Neuronal stem cell (in vitro differentiated cells): ENCODE data around the gene TRAF3IP3.

ENCODE experiments used
- DNase-seq: peaks from one replicate; pipeline ENCODE4 v3.0.0-alpha.2; 2013; ENCODE audit warnings: low spot score
- H2AFZ ChIP-seq: one replicate; pipeline ENCODE4 v1.6.1; 2013; ENCODE audit warnings: mild to moderate bottlenecking, low read length, inconsistent platforms
- H2AK5ac ChIP-seq: 2 replicates; pipeline ENCODE4 v1.6.1; 2013; ENCODE audit warnings: low read depth, mild to moderate bottlenecking, inconsistent platforms, low read length, moderate library complexity, mixed read lengths
- H2BK120ac ChIP-seq: 2 replicates; pipeline ENCODE4 v1.6.1; 2013; ENCODE audit warnings: low read depth, mild to moderate bottlenecking, inconsistent platforms, low read length, moderate library complexity, mixed read lengths
- H2BK12ac ChIP-seq: one replicate; pipeline ENCODE4 v1.6.1; 2013; ENCODE audit warnings: low read length, inconsistent platforms
- H2BK15ac ChIP-seq: 2 replicates; pipeline ENCODE4 v1.6.1; 2013; ENCODE audit warnings: mild to moderate bottlenecking, low read length, inconsistent platforms, mixed read lengths
- H2BK5ac ChIP-seq: one replicate; pipeline ENCODE4 v1.6.1; 2013; ENCODE audit warnings: inconsistent platforms, mild to moderate bottlenecking, low read length, moderate library complexity
- H3K14ac ChIP-seq: one replicate; pipeline ENCODE4 v1.6.1; 2013; ENCODE audit warnings: low read length, inconsistent platforms
- H3K18ac ChIP-seq: 2 replicates; pipeline ENCODE4 v1.6.1; 2013; ENCODE audit warnings: low read length, inconsistent platforms
- H3K23ac ChIP-seq: 2 replicates; pipeline ENCODE4 v1.6.1; 2013; ENCODE audit warnings: low read depth, mild to moderate bottlenecking, mixed read lengths, low read length, inconsistent platforms; ENCODE audit not compliant: poor library complexity
- H3K27ac ChIP-seq: replicated peaks from 3 replicates; pipeline ENCODE4 v1.5.1; 2013; ENCODE audit warnings: low read length, inconsistent platforms
- H3K27me3 ChIP-seq, 3 experiments: 2 replicates each; pipeline ENCODE4 v1.6.1; 2013; ENCODE audit warnings: low read length in 3 of 3, mild to moderate bottlenecking in 2 of 3, inconsistent platforms in 1 of 3, low read depth in 1 of 3, mixed read lengths in 1 of 3, moderate library complexity in 1 of 3; ENCODE audit not compliant: control insufficient read depth in 3 of 3, insufficient read depth in 3 of 3
- H3K36me3 ChIP-seq, 2 donors: replicated peaks in 1 of 2; 2 replicates each; pipeline ENCODE4 v1.6.1; 2013; ENCODE audit warnings: low read length in 2 of 2; ENCODE audit not compliant: control insufficient read depth in 2 of 2, insufficient read depth in 2 of 2
- H3K4ac ChIP-seq: 2 replicates; pipeline ENCODE4 v1.6.1; 2013; ENCODE audit warnings: inconsistent platforms, mild to moderate bottlenecking, low read length, moderate library complexity
- H3K4me1 ChIP-seq, 2 donors: 1 replicate in 1 of 2; 2 replicates in 1 of 2; pipeline ENCODE4 v1.6.1; 2013; ENCODE audit warnings: low read length in 2 of 2, low read depth in 1 of 2; ENCODE audit not compliant: control insufficient read depth in 2 of 2, insufficient read depth in 1 of 2
- H3K4me2 ChIP-seq: one replicate; pipeline ENCODE4 v1.6.1; 2013; ENCODE audit warnings: mild to moderate bottlenecking, low read length, inconsistent platforms; ENCODE audit not compliant: insufficient read depth, poor library complexity, severe bottlenecking
- H3K4me3 ChIP-seq, 2 donors: 2 replicates each; pipeline ENCODE4 v1.5.1; 2013; ENCODE audit warnings: low read length in 2 of 2, mild to moderate bottlenecking in 2 of 2, inconsistent platforms in 1 of 2, moderate library complexity in 1 of 2
- H3K79me1 ChIP-seq: one replicate; pipeline ENCODE4 v1.6.1; 2013; ENCODE audit warnings: low read depth, mild to moderate bottlenecking, inconsistent platforms, low read length, moderate library complexity
- H3K9ac ChIP-seq: one replicate; pipeline ENCODE4 v1.6.1; 2013; ENCODE audit warnings: mild to moderate bottlenecking, low read depth, low read length, inconsistent platforms; ENCODE audit not compliant: poor library complexity
- H3K9me3 ChIP-seq, 2 donors: replicated peaks in 1 of 2; 2 replicates each; pipeline versions ENCODE3 to v1.6.1; 2013; ENCODE audit warnings: low read length in 2 of 2, mild to moderate bottlenecking in 2 of 2, inconsistent platforms in 1 of 2, low read depth in 1 of 2, mixed read lengths in 1 of 2, moderate library complexity in 1 of 2; ENCODE audit not compliant: control insufficient read depth in 2 of 2, insufficient read depth in 1 of 2
- H4K8ac ChIP-seq: one replicate; pipeline ENCODE4 v1.6.1; 2013; ENCODE audit warnings: low read depth, mild to moderate bottlenecking, inconsistent platforms, low read length, moderate library complexity
- H4K91ac ChIP-seq: one replicate; pipeline ENCODE4 v1.6.1; 2013; ENCODE audit warnings: low read length, low read depth, mild to moderate bottlenecking, inconsistent platforms; ENCODE audit not compliant: poor library complexity
- WGBS, 2 donors: extraction: QIAGEN DNeasy Blood & Tissue Kit; methylation state at CpG; one replicate each; pipeline ENCODE4 v1.1.7; 2013; ENCODE audit warnings: missing lambda C conversion rate in 2 of 2, mixed read lengths in 1 of 2; ENCODE audit not compliant: insufficient read length in 2 of 2, insufficient replicate concordance in 1 of 2; ENCODE audit errors: extremely low coverage in 2 of 2; 5-methylcytosine and 5-hydroxymethylcytosine counted together

TRAF3IP3 gene

DNA sequence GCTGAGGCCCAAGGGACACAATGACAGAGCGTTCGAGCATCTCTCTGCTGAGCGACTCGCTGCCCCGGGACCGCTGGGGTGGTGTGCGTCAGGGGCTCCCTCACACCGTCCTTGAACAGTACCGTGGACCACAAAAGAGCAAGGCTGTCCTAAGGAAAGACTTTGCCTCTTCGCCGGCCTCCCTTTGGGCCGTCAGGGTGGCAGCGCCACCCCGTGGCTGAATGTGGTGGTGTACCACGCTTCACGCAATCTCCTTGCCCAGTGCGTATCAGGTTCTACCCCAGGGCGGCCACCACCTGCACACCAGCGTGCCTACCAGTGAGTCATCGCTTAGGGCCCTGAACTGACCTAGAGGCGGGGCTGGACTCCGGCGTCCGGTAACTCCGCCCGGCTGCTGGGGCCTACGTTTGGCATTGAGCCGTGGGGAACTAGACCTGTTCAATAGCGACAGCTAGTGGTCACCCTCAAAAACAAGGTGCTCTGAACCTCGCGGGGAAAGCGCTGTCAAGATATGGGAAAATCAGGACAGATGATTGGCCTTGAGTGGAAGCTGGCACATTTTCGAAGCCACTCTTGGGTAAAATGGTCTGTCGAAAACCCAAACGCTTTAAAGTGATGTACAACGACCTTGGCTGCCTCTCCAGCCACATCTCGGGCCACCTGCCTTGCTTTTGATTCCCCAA, 8.1 kb upstream of the TRAF3IP3 start:
- WGBS, 2 donors, result no CpG with 5 or more reads among the region's 37 CpGs
- Histone ChIP-seq H3K4me2 (peak overlapping the region; percentile 51), H2AK5ac (no peak overlapping the region), H4K91ac (no peak overlapping the region), H2BK5ac (no peak overlapping the region), H2BK15ac (no peak overlapping the region), H3K27ac (no peak overlapping the region), H2BK12ac (no peak overlapping the region), H3K27me3 (peaks cover 0 to 20% (median 0%) of the 10 kb centered on the region in 3 experiments), H3K4me3 (peak overlapping the region; percentile 19 to 68), H3K4ac (no peak overlapping the region), H3K9ac (peak overlapping the region; percentile 51), H3K36me3 (no peaks in the 10 kb centered on the region), H3K4me1 (peaks cover 2 to 6% of the 10 kb centered on the region in 2 donors), H3K9me3 (no peaks in the 10 kb centered on the region), H4K8ac (no peak overlapping the region), H3K23ac (no peak overlapping the region), H2AFZ (peak overlapping the region; percentile 97), H3K79me1 (no peaks in the 10 kb centered on the region), H3K14ac (no peak overlapping the region), H3K18ac (peak overlapping the region; percentile 78), H2BK120ac (no peak overlapping the region)
- peak; percentile 82 for DNase-seq

DNA sequence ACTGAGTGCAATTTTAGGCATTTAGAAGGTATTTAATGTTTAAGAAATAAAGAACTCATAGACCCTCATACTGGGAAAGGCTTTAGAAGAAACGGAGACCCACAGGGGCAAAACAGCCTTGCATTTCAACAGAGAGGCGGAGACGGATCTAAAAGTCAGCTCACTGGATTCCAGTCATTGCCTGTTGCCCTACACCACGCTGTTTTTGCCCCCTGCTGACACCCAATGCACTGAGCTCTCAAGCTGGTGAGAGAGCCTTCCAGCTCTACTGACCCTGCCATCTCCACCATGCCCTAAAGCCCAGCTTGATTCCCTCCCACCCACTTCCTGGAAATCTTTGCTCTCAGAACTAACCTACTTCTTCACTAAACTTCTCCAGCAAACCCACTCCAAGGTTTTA, 7.2 kb upstream of the TRAF3IP3 start:
- H3K27me3 ChIP-seq, result peaks cover 0 to 17% (median 0%) of the 10 kb centered on the region in 3 experiments
- no peak overlapping the region for H3K23ac ChIP-seq
- no peak overlapping the region for H3K27ac ChIP-seq
- no peak overlapping the region for H3K4me3 ChIP-seq
- H4K8ac ChIP-seq, result no peak overlapping the region
- no peaks in the 10 kb centered on the region for H3K36me3 ChIP-seq
- H3K9me3 ChIP-seq, result no peaks in the 10 kb centered on the region
- H3K14ac ChIP-seq, result no peak overlapping the region
- H3K18ac ChIP-seq, result no peak overlapping the region
- DNase-seq, result no peak
- no peak overlapping the region for H3K9ac ChIP-seq
- H3K4me1 ChIP-seq, result peaks cover 2 to 6% of the 10 kb centered on the region in 2 donors
- H2AFZ ChIP-seq, result no peak overlapping the region
- no peak overlapping the region for H2BK12ac ChIP-seq
- H2BK15ac ChIP-seq, result no peak overlapping the region
- no CpG with 5 or more reads among the region's 4 CpGs for WGBS, 2 donors
- no peak overlapping the region for H3K4ac ChIP-seq
- no peak overlapping the region for H2BK120ac ChIP-seq
- H3K4me2 ChIP-seq, result no peak overlapping the region
- no peak overlapping the region for H2AK5ac ChIP-seq
- no peaks in the 10 kb centered on the region for H3K79me1 ChIP-seq
- H2BK5ac ChIP-seq, result no peak overlapping the region
- H4K91ac ChIP-seq, result no peak overlapping the region

DNA sequence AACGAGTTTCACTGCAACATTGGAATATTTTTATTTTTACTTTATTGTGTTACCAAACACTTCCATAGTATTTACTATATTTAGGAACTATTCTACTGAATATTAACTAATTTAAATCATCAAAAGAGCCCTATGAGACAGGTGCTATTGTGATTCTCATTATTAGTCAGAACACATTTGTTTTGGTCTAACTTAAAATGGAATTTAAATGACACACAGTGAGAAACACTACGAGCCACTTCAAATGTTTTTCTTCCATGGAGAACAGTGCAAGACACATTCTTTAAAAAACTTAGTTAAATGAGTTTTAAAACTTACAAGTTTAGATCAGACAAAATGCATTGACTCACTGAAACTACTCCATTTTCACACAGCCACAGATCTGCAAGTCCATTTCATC, 6.6 kb upstream of the TRAF3IP3 start:
- H3K9ac ChIP-seq, result no peak overlapping the region
- H2BK15ac ChIP-seq, result no peak overlapping the region
- peaks cover 2 to 6% of the 10 kb centered on the region in 2 donors for H3K4me1 ChIP-seq
- no peak overlapping the region for H3K23ac ChIP-seq
- H2AK5ac ChIP-seq, result no peak overlapping the region
- no peaks in the 10 kb centered on the region for H3K79me1 ChIP-seq
- H3K4me2 ChIP-seq, result no peak overlapping the region
- no peak overlapping the region for H2AFZ ChIP-seq
- no peaks in the 10 kb centered on the region for H3K36me3 ChIP-seq
- no peak overlapping the region for H4K91ac ChIP-seq
- H3K18ac ChIP-seq, result no peak overlapping the region
- H3K9me3 ChIP-seq, result no peaks in the 10 kb centered on the region
- no peak overlapping the region for H3K14ac ChIP-seq
- no peak for DNase-seq
- no peak overlapping the region for H3K27ac ChIP-seq
- peaks cover 0 to 16% (median 0%) of the 10 kb centered on the region in 3 experiments for H3K27me3 ChIP-seq
- no peak overlapping the region for H2BK5ac ChIP-seq
- H2BK120ac ChIP-seq, result no peak overlapping the region
- H2BK12ac ChIP-seq, result no peak overlapping the region
- no peak overlapping the region for H4K8ac ChIP-seq
- no peak overlapping the region for H3K4ac ChIP-seq
- no peak overlapping the region for H3K4me3 ChIP-seq
- no CpG with 5 or more reads among the region's 2 CpGs for whole genome bisulfite sequencing, 2 donors

DNA sequence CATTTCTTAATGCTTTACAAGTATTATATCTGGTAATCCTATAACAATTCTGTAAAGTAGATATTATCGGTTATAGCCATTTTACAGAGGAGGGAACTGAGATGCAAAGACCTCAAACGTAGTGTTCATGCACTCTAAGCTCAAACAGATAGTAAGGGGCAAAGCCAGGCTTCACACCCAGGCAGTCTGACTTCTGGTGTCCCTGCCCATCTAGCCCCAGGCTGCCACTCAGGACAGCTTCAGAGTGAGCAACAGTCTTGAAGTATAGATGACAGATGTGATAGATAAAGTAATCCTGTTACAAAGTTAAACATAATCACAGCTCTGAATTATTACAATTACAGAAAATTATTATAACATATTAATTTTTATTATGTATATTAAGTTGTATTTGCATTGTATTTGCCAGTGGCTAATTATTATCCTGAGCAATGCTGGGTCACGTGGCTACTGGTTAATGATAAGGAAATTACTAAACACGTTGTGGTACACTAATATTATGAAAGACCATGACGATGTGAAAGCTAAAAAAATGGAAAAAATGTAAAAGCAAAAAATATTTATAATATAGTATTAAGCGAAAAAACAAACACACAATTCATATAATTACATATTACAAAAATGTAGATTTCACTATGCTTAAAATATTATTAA, 6.1 kb upstream of the TRAF3IP3 start:
- H3K14ac ChIP-seq, result no peak overlapping the region
- peaks cover 2 to 6% of the 10 kb centered on the region in 2 donors for H3K4me1 ChIP-seq
- no peak overlapping the region for H4K8ac ChIP-seq
- no peak overlapping the region for H4K91ac ChIP-seq
- H2AFZ ChIP-seq, result no peak overlapping the region
- no peak overlapping the region for H3K9ac ChIP-seq
- no peak overlapping the region for H2BK15ac ChIP-seq
- H3K9me3 ChIP-seq, result no peaks in the 10 kb centered on the region
- no peak overlapping the region for H3K4ac ChIP-seq
- no peak overlapping the region for H3K23ac ChIP-seq
- no peaks in the 10 kb centered on the region for H3K36me3 ChIP-seq
- H2BK5ac ChIP-seq, result no peak overlapping the region
- no peak overlapping the region for H3K18ac ChIP-seq
- no peak overlapping the region for H2BK120ac ChIP-seq
- H3K27ac ChIP-seq, result no peak overlapping the region
- no peak overlapping the region for H2BK12ac ChIP-seq
- H3K4me2 ChIP-seq, result no peak overlapping the region
- WGBS, 2 donors, result no CpG with 5 or more reads among the region's 6 CpGs
- no peak overlapping the region for H2AK5ac ChIP-seq
- DNase-seq, result no peak
- H3K27me3 ChIP-seq, result peaks cover 0 to 10% (median 0%) of the 10 kb centered on the region in 3 experiments
- H3K79me1 ChIP-seq, result no peaks in the 10 kb centered on the region
- H3K4me3 ChIP-seq, result no peak overlapping the region
